Measurements from ENCODE around the gene CCR6. TPM values are rescaled to one million over a fixed set of nuclear protein-coding genes. Genes with fewer than 3 reads are reported as not detected.

CCR6 gene
- total and polyA plus RNA-seq, 2 of the 8 experiments (the other 6 are each of a cell fraction or from before 2014, with no cell fraction given): 0.06 TPM; not detected in 1

DNA sequence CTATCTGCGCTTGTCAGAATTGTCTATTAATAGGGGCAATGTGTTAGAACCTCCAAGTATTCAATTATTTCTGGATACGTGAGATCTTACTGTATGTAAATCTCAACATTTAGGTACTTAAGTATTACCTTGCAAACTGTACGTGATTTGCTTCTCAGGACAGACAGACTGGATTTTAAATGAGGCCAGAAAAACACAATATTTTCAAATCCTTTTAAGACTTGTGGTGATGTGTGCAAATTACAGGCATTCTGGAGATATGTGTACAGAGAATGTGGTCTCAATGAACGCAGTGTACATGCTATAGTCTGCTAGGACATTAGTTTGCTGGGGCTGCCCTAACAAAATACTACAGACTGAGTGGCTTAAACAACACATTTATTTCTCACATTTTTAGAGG is 16.9 kb downstream of the CCR6 start (continued):
- TF ChIP-seq KDM5A (IDR thresholded peaks at IDR 0.05; ENCODE audit: low read length) (no peak), SP4 (IDR thresholded peaks at IDR 0.05; ENCODE audit: low read length) (no peak), ATF3 (IDR thresholded peaks at IDR 0.05; ENCODE audit: insufficient read depth, low read depth, low read length) (no peak), TAF1 (IDR thresholded peaks at IDR 0.05; ENCODE audit: low read depth, low read length) (no peak)

All from H1 (cell line).